Measurements from ENCODE around the gene RBPJL. TPM values are rescaled to one million over a fixed set of nuclear protein-coding genes. Genes with fewer than 3 reads are reported as not detected.

Gene RBPJL
- total RNA-seq, 1 donor from 2014 or later: not detected

- Histone ChIP-seq H3K36me3 (ENCODE audit: control insufficient read depth, insufficient read depth, low read length) (no peaks in the 10 kb centered on the region), H3K4me3 (ENCODE audit: low read depth, low read length) (peak overlapping the region; percentile 39), H3K27me3 (ENCODE audit: control insufficient read depth, insufficient read depth, low read length) (peaks cover 6% of the 10 kb centered on the region)
- DNase-seq (ENCODE audit: low read depth): no peak
- peak; percentile 99 for TF ChIP-seq CTCF (IDR thresholded peaks at IDR 0.05; ENCODE audit: insufficient read depth, low read length, poor library complexity, severe bottlenecking)
These were observed 13.3 kb upstream of the RBPJL start for GRCh38 chr20:45293041-45294002.

GRCh38 chr20:45294003-45294368, 12.7 kb upstream of the RBPJL start:
- H3K27me3 ChIP-seq (ENCODE audit: control insufficient read depth, insufficient read depth, low read length): peaks cover 6% of the 10 kb centered on the region
- TF ChIP-seq CTCF (IDR thresholded peaks at IDR 0.05; ENCODE audit: insufficient read depth, low read length, poor library complexity, severe bottlenecking): no peak
- no peak overlapping the region for H3K4me3 ChIP-seq (ENCODE audit: low read depth, low read length)
- H3K36me3 ChIP-seq (ENCODE audit: control insufficient read depth, insufficient read depth, low read length): no peaks in the 10 kb centered on the region
- DNase-seq (ENCODE audit: low read depth): no peak

- peaks cover 6% of the 10 kb centered on the region for H3K27me3 ChIP-seq (ENCODE audit: control insufficient read depth, insufficient read depth, low read length)
- H3K36me3 ChIP-seq (ENCODE audit: control insufficient read depth, insufficient read depth, low read length): no peaks in the 10 kb centered on the region
- no peak overlapping the region for H3K4me3 ChIP-seq (ENCODE audit: low read depth, low read length)
- TF ChIP-seq CTCF (IDR thresholded peaks at IDR 0.05; ENCODE audit: insufficient read depth, low read length, poor library complexity, severe bottlenecking): no peak
- DNase-seq (ENCODE audit: low read depth): no peak
These were observed 12.0 kb upstream of the RBPJL start for GRCh38 chr20:45294659-45295058.

- H3K4me3 ChIP-seq (ENCODE audit: low read depth, low read length): no peak overlapping the region
- DNase-seq (ENCODE audit: low read depth): no peak
- TF ChIP-seq CTCF (IDR thresholded peaks at IDR 0.05; ENCODE audit: insufficient read depth, low read length, poor library complexity, severe bottlenecking): no peak
- no peaks in the 10 kb centered on the region for H3K36me3 ChIP-seq (ENCODE audit: control insufficient read depth, insufficient read depth, low read length)
- peaks cover 5% of the 10 kb centered on the region for H3K27me3 ChIP-seq (ENCODE audit: control insufficient read depth, insufficient read depth, low read length)
These were observed 8.7 kb upstream of the RBPJL start for GRCh38 chr20:45297786-45298497.

- no peak for TF ChIP-seq CTCF (IDR thresholded peaks at IDR 0.05; ENCODE audit: insufficient read depth, low read length, poor library complexity, severe bottlenecking)
- no peak overlapping the region for H3K4me3 ChIP-seq (ENCODE audit: low read depth, low read length)
- DNase-seq (ENCODE audit: low read depth): no peak
- peaks cover 11% of the 10 kb centered on the region for H3K27me3 ChIP-seq (ENCODE audit: control insufficient read depth, insufficient read depth, low read length)
- no peaks in the 10 kb centered on the region for H3K36me3 ChIP-seq (ENCODE audit: control insufficient read depth, insufficient read depth, low read length)
These were observed 6.9 kb upstream of the RBPJL start for GRCh38 chr20:45299786-45300185.

Measured in kidney epithelial cell (primary cell).